HS-27A (cell line): Measurements from ENCODE around the gene NYNRIN.
A peak's percentile ranks its signal among the peaks of the same experiment; 100 is the strongest.
"Not testable (repeated sequence)": the region's sequence is repeated elsewhere in the genome, so short reads cannot be mapped to it uniquely, and the experiment has no call there.

Experiments
- DNase-seq: peaks from one replicate; pipeline ENCODE4 v3.0.0-alpha.2; 2012; ENCODE audit warnings: low read depth, missing footprints

The NYNRIN gene

GRCh38 chr14:24431569-24432258 lies 32.9 kb downstream of the NYNRIN start:
- DNase-seq: peak; percentile 88

- DNase-seq: no peak
These were observed 33.7 kb downstream of the NYNRIN start for GRCh38 chr14:24432259-24433131.

GRCh38 chr14:24434036-24434435 lies 35.2 kb downstream of the NYNRIN start:
- DNase-seq: no peak

- no peak for DNase-seq
These were observed 35.9 kb downstream of the NYNRIN start for GRCh38 chr14:24434676-24435075.

- DNase-seq: no peak
These were observed 36.5 kb downstream of the NYNRIN start for GRCh38 chr14:24435192-24435810.

- no peak for DNase-seq
These were observed 37.2 kb downstream of the NYNRIN start for GRCh38 chr14:24435998-24436354.

GRCh38 chr14:24436355-24437019 lies 37.7 kb downstream of the NYNRIN start:
- no peak for DNase-seq

GRCh38 chr14:24437020-24437735 lies 38.4 kb downstream of the NYNRIN start:
- DNase-seq: no peak

- no peak for DNase-seq
These were observed 38.9 kb downstream of the NYNRIN start for GRCh38 chr14:24437736-24438067.

GRCh38 chr14:24438223-24439097 lies 39.7 kb downstream of the NYNRIN start:
- no peak for DNase-seq

- DNase-seq: no peak
These were observed 40.5 kb downstream of the NYNRIN start for GRCh38 chr14:24439257-24439656.

GRCh38 chr14:24439830-24440605 lies 41.2 kb downstream of the NYNRIN start:
- no peak for DNase-seq

GRCh38 chr14:24440606-24441399 lies 42.0 kb downstream of the NYNRIN start:
- DNase-seq: no peak

- no peak for DNase-seq
These were observed 42.7 kb downstream of the NYNRIN start for GRCh38 chr14:24441485-24441884.

- peak; percentile 51 for DNase-seq
These were observed 43.1 kb downstream of the NYNRIN start for GRCh38 chr14:24441904-24442239.

- peak; percentile 99 for DNase-seq
These were observed 43.6 kb downstream of the NYNRIN start, which contains the start of gene SDR39U1 for GRCh38 chr14:24442240-24443052. TSS of gene SDR39U1 (minus strand) at chr14:24442776. CDS start at chr14:24442769, 7 bp downstream.

- DNase-seq: no peak
These were observed 44.4 kb downstream of the NYNRIN start for GRCh38 chr14:24443053-24443665.

GRCh38 chr14:24450828-24451227 lies 52.0 kb downstream of the NYNRIN start:
- not testable (repeated sequence) for DNase-seq
